Hepatocyte (in vitro differentiated cells): Measurements from ENCODE around the gene LRCH1. TPM values are rescaled to one million over a fixed set of nuclear protein-coding genes. Genes with fewer than 3 reads are reported as not detected.

Source experiments
- DNase-seq: peaks from one replicate; pipeline ENCODE4 v3.0.0-alpha.2; 2016; ENCODE audit warnings: low spot score
- H2AFZ ChIP-seq: fragments of 200-600 bp; sonication (generic); 2 replicates; pipeline ENCODE4 v1.6.0; 2016; ENCODE audit warnings: antibody characterized with exemption, mild to moderate bottlenecking
- H3K27ac ChIP-seq: fragments of 200-600 bp; sonication (generic); 2 replicates; pipeline ENCODE4 v1.5.1; 2016; ENCODE audit warnings: mild to moderate bottlenecking
- H3K27me3 ChIP-seq: fragments of 200-600 bp; sonication (generic); 2 replicates; pipeline ENCODE4 v1.6.1; 2016
- H3K36me3 ChIP-seq: fragments of 200-600 bp; sonication (generic); replicated peaks from 2 replicates; pipeline ENCODE4 v1.5.1; 2016; ENCODE audit warnings: low read depth; ENCODE audit not compliant: insufficient read depth
- H3K4me1 ChIP-seq: fragments of 200-600 bp; sonication (generic); 2 replicates; pipeline ENCODE4 v1.5.1; 2016; ENCODE audit warnings: mild to moderate bottlenecking, moderate library complexity; ENCODE audit not compliant: insufficient read depth
- H3K4me2 ChIP-seq: fragments of 200-600 bp; sonication (generic); 2 replicates; pipeline ENCODE4 v1.6.0; 2016
- H3K4me3 ChIP-seq: fragments of 200-600 bp; sonication (generic); 2 replicates; pipeline ENCODE4 v1.5.1; 2016; ENCODE audit warnings: mild to moderate bottlenecking
- H3K79me2 ChIP-seq: fragments of 200-600 bp; sonication (generic); 2 replicates; pipeline ENCODE4 v1.6.0; 2017; ENCODE audit warnings: mild to moderate bottlenecking
- H3K9me2 ChIP-seq: fragments of 200-600 bp; sonication (generic); replicated peaks from 2 replicates; pipeline ENCODE4 v1.6.0; 2017; ENCODE audit warnings: mild to moderate bottlenecking; ENCODE audit not compliant: insufficient read depth
- H3K9me3 ChIP-seq: fragments of 200-600 bp; sonication (generic); 2 replicates; pipeline ENCODE4 v1.5.1; 2016; ENCODE audit warnings: low read depth, mild to moderate bottlenecking
- H4K20me1 ChIP-seq: fragments of 200-600 bp; sonication (generic); 2 replicates; pipeline ENCODE4 v1.6.0; 2016; ENCODE audit warnings: mild to moderate bottlenecking; ENCODE audit not compliant: insufficient read depth, poor library complexity, severe bottlenecking
- EZH2 ChIP-seq: fragments of 200-600 bp; sonication (generic); IDR thresholded peaks from 2 replicates; pipeline ENCODE4 v1.6.1; 2016; ENCODE audit warnings: antibody characterized with exemption, mild to moderate bottlenecking, borderline replicate concordance
- EZH2phosphoT487 ChIP-seq: fragments of 200-600 bp; sonication (generic); IDR thresholded peaks from one replicate; pipeline ENCODE4 v1.6.1; 2018; ENCODE audit warnings: antibody characterized with exemption, mild to moderate bottlenecking, low read depth, moderate library complexity; ENCODE audit not compliant: unreplicated experiment, severe bottlenecking
- WGBS: methylation state at CpG from one replicate; pipeline ENCODE4 v1.1.6; 2016; ENCODE audit warnings: low lambda C conversion rate; ENCODE audit errors: missing lambda C conversion rate; 5-methylcytosine and 5-hydroxymethylcytosine counted together
- polyA plus RNA-seq: library from polyadenylated mRNA; unstranded; fragments of >200 nt; fragmentation: Nextera tagmentation; extraction: Ambion mirVana; gene quantifications from 2 replicates; pipeline ENCODE4 v1.2.1, GENCODE V29; 2016
- total RNA-seq: library from RNA; depleted of rRNA; stranded (reverse); fragments of >200 nt; gene quantifications from 2 replicates; pipeline ENCODE4 v1.2.3, GENCODE V29; 2014
- TF ChIP-seq, protein P1 (sequence below): fragments of 200-600 bp; sonication (generic); IDR thresholded peaks from 2 replicates; pipeline ENCODE4 v1.5.1; 2016; ENCODE audit warnings: antibody characterized with exemption, mild to moderate bottlenecking; ENCODE audit not compliant: poor library complexity

The LRCH1 gene
- total and polyA plus RNA-seq, 2 experiments from 2014 or later: 5.7 to 14.1 TPM

DNA sequence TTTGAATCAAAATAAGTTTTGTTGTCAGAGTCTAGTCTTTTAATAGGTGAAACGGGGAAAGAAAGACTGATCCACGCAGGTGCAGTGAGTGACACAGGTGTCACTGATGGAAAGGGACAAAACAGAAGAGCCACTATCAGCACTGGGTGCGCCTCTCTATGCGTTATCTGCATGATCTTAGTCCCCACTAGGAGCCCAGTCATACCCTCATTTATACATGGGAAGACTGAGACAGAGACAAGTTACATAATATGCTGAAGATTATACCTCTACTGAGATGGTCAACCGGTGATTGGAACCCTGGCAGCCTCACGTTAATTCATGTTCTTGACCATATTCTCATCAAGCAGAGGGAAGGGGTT is 3.4 kb downstream of the LRCH1 start:
- H3K27ac ChIP-seq: no peak overlapping the region

DNA sequence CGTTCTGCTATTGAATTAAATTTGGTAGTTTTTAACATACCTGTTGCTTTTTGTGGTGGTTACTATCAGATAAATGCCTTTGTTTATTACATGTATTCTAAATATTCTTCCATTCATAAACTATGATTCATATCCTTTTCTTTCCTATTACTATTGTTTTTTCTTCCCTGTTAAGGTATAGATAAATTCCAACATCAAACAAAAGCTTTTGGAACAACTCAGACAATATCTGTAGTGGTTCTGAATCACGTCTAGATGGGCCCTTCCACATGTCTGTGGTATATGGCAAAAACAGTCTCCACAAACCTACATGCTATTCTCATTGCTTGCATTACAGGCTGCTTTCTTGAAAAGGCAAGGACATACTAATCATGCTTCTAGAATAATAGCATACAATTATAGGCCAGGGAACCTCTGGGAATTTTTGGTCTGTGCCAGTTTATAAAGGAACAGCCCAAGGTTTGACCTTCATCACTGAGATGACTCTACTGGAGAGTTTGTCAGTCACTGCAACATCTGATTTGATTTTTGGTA is 6.4 kb downstream of the LRCH1 start:
- no peak overlapping the region for H3K27ac ChIP-seq

More for the DNA sequence above, 3.4 kb downstream of the LRCH1 start:
- Histone ChIP-seq H3K4me1 (peaks cover 25% of the 10 kb centered on the region), H2AFZ (no peak overlapping the region), H3K9me2 (no peaks in the 10 kb centered on the region), H3K36me3 (no peaks in the 10 kb centered on the region), H4K20me1 (peaks cover 37% of the 10 kb centered on the region), H3K9me3 (no peaks in the 10 kb centered on the region), H3K4me3 (no peak overlapping the region), H3K4me2 (peak overlapping the region; percentile 95), H3K79me2 (peaks cover 92% of the 10 kb centered on the region), H3K27me3 (no peaks in the 10 kb centered on the region)
- 88% methylated on average over 6 of the region's 6 CpGs for WGBS
- TF ChIP-seq, protein P1, sequence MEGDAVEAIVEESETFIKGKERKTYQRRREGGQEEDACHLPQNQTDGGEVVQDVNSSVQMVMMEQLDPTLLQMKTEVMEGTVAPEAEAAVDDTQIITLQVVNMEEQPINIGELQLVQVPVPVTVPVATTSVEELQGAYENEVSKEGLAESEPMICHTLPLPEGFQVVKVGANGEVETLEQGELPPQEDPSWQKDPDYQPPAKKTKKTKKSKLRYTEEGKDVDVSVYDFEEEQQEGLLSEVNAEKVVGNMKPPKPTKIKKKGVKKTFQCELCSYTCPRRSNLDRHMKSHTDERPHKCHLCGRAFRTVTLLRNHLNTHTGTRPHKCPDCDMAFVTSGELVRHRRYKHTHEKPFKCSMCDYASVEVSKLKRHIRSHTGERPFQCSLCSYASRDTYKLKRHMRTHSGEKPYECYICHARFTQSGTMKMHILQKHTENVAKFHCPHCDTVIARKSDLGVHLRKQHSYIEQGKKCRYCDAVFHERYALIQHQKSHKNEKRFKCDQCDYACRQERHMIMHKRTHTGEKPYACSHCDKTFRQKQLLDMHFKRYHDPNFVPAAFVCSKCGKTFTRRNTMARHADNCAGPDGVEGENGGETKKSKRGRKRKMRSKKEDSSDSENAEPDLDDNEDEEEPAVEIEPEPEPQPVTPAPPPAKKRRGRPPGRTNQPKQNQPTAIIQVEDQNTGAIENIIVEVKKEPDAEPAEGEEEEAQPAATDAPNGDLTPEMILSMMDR: no peak
- TF ChIP-seq EZH2phosphoT487: no peak
- no peak for DNase-seq

DNA sequence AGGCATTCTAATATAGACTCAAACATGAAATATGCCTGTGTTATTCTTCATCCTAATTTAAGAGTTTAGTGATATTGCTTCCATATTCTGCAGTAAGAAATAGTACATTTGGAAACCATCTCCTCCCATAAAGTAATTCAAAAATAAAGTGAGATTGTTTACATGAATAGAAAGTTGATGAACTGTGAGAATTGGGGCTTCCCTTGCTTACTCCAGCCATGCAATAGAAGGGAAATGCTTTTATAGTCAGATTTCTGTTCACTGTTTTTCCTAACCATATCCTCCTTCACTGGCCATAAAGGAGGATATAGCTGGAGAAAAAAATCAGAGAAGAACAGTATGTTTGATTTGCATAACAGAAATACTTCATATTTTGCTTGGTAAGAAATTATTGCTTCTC is 7.8 kb downstream of the LRCH1 start:
- peaks cover 17% of the 10 kb centered on the region for H3K4me1 ChIP-seq
- H3K4me3 ChIP-seq: no peak overlapping the region
- no peak for DNase-seq
- no peaks in the 10 kb centered on the region for H3K9me2 ChIP-seq
- no peaks in the 10 kb centered on the region for H3K9me3 ChIP-seq
- H3K36me3 ChIP-seq: no peaks in the 10 kb centered on the region
- no peak overlapping the region for H3K27ac ChIP-seq
- H2AFZ ChIP-seq: no peak overlapping the region
- peaks cover 30% of the 10 kb centered on the region for H4K20me1 ChIP-seq
- H3K4me2 ChIP-seq: no peak overlapping the region
- H3K79me2 ChIP-seq: peaks cover 100% of the 10 kb centered on the region
- TF ChIP-seq, protein P1: no peak
- no peak for TF ChIP-seq EZH2phosphoT487
- no peak for TF ChIP-seq EZH2
- no peaks in the 10 kb centered on the region for H3K27me3 ChIP-seq

More for the DNA sequence above, 6.4 kb downstream of the LRCH1 start:
- TF ChIP-seq, protein P1: no peak
- TF ChIP-seq EZH2phosphoT487: no peak
- TF ChIP-seq EZH2: no peak
- Histone ChIP-seq H3K4me3 (no peak overlapping the region), H3K9me3 (no peaks in the 10 kb centered on the region), H3K4me2 (no peak overlapping the region), H3K4me1 (peaks cover 27% of the 10 kb centered on the region), H4K20me1 (peaks cover 39% of the 10 kb centered on the region), H3K9me2 (no peaks in the 10 kb centered on the region), H3K79me2 (peaks cover 98% of the 10 kb centered on the region), H3K36me3 (no peaks in the 10 kb centered on the region), H3K27me3 (no peaks in the 10 kb centered on the region), H2AFZ (no peak overlapping the region)
- WGBS: 75% methylated on average over 2 of the region's 2 CpGs
- no peak for DNase-seq

DNA sequence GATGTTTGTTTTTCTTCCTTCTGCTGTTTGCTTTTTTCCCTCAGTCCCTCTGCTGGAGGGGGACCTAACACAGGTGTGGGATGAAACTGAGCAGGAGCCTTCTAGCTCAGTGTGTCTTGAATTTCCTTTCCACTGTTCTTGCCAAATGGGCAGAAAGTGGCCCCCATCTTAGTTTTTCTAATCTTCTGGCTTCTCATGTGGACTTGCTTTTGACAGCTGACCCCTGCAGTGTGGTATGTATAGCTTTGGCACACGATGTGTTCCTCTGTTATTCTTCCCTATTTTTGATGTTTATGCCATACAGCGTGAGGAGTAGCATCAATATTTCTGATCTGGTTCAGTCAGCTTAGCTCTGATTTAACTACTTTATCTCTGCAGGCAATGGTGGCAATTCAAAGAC is 8.3 kb downstream of the LRCH1 start:
- H4K20me1 ChIP-seq: peaks cover 27% of the 10 kb centered on the region
- 52% methylated on average over 2 of the region's 2 CpGs for WGBS
- H3K36me3 ChIP-seq: no peaks in the 10 kb centered on the region
- H3K27ac ChIP-seq: no peak overlapping the region
- no peak for TF ChIP-seq EZH2
- TF ChIP-seq EZH2phosphoT487: no peak
- TF ChIP-seq, protein P1: no peak
- no peak overlapping the region for H3K4me2 ChIP-seq
- H3K79me2 ChIP-seq: peaks cover 100% of the 10 kb centered on the region
- no peak overlapping the region for H2AFZ ChIP-seq
- no peaks in the 10 kb centered on the region for H3K9me2 ChIP-seq
- H3K4me1 ChIP-seq: peaks cover 19% of the 10 kb centered on the region
- H3K9me3 ChIP-seq: no peaks in the 10 kb centered on the region
- H3K27me3 ChIP-seq: no peaks in the 10 kb centered on the region
- DNase-seq: no peak
- H3K4me3 ChIP-seq: no peak overlapping the region
